GM19099 (cell line): Measurements from ENCODE around the gene RNASEH2A.

ENCODE experiments used
- POLR2A ChIP-seq: IDR thresholded peaks from 3 replicates; pipeline ENCODE4 v1.6.1; 2011; ENCODE audit warnings: low read depth; ENCODE audit not compliant: insufficient read length; ENCODE audit errors: extremely low read depth

Gene RNASEH2A

DNA sequence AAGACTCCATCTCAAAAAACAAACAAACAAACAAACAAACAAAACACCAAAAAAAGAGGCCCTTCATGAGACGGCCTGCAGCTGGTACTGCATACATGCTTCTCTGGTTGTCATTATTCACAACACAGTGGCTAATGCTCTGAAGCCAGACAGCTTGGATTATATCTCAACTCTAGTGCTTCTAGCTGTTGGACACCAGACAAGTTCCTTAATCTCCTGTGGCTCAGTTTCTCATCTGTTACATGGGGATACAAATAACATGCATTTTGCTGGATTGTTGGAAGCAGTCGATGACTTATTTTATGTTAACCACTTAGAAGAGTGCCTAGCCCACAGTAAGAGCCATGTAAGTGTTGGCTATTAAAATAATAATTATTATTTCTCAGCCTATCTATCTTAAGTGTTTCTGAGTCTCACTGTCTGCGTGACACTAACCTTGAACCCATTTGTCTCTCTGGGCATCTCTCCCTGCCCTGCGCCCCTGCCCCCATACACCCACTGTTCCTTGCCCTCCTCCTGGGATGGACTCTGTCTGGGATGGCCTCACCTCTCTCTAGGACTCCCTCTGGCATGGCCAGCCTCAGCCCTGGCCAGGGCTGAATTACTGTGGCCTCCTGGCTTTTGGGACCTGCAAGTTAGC, 18.2 kb upstream of the RNASEH2A start:
- TF ChIP-seq POLR2A, result no peak

GRCh38 chr19:12788682-12789097, 17.7 kb upstream of the RNASEH2A start:
- TF ChIP-seq POLR2A, result no peak

DNA sequence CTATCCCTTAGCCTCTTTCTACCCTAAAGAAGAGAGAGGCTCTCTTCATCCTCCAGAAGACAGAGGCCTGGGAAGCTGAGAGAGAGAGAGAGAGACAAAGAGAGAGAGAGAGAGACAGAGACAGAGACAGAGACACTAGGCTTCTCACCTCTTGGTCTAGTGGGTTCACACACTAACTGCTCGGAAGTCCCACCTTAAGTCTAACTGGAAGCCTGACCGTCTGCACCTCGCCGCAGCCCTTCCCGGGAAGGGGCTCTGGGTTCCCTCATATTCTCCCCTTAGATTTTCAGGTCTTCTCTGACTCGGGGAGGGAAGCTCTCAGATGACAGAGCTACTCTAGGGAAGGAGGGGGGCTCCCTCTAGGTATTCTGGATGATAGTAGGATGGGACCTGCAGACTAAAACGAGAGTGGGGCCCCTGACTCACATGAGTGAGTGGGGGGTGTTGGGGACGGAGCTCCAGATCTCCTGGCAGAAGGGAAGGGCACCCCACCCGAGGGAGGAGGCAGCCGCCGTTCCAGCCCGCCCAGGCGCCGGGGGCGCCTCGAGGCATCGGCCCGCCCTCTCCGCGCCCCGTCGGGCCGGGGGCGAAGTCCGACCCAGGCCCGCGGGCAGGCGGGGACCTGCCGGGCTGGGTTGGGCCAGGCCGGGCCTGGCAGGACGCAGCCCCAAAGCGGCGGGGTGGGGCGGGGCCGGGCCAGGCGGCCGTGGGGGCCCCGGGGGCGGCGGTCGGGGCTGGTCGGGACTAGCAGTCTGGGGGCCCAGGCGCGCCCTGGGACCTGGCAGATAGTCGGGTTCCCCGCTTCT, 17.1 kb upstream of the RNASEH2A start:
- peak; percentile 74 for TF ChIP-seq POLR2A

DNA sequence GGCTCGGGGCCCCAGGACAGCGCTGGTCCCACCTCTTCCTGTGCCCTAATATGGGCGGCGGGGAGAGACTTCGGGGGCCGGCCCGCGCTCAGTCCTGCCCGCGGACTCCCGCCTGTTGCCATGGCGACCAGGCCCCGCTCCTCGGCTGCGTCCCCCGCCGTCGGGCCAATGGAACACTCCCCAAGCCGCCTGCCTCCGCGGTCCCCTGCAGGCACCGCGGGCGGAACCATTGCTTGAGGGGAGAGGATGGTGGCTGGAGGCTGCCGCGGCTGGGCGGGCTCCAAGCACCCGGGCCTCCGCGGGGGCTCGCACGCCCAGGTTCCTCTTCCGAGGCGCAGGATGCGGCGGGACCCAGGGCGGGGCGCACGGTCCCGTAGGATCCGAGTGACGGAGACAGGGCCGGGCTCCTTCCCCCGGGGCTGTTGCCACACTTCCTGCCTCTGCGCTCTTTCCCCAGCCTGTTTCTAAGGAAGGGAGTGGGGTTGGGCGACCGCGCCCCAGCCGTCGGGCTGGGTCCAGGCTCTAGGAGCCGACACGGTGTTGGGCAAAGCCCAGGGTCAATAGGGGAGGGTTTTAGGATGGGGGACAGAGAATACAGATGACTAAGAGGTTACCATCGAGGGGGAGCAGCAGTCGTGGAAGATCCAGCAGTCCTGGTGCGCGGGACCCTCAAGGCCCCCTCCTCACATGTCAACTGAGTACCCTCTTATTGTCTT, 16.3 kb upstream of the RNASEH2A start:
- TF ChIP-seq POLR2A, result no peak

DNA sequence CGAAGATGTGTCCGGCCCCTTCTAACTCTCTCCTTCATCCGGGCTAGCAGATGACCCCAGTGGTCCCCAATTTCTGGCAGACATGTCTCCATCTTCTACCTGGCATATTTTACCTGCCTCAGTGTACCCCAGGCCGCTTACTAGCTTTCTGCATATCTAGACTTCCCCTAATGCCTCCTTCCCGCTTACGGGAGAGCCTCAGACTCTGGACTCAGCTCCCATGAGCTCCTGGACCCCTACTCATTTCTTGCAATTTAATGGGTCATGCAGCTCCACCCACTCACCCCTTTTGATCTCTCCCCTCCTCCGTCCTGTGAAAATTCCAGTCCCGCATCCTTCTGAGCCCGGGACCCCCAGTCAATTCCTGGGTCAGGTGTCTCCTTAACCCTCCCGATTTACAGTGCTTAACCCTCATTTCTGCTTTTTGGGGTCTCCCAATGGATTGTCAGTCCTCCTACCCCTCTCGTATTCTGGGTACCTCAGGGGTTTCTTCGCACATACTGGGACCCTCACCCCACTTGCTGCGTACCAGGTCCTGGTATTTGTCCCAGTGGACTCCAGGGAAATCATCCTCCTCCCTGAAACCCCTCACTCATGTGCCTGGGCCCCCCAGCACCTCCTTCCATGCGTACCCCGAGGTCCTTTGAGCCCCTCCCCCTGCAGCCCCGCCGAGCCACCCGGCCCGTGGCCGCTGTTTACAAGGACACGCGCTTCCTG, 15.6 kb upstream of the RNASEH2A start:
- TF ChIP-seq POLR2A, result no peak

GRCh38 chr19:12791345-12792050, 14.9 kb upstream of the RNASEH2A start, which contains the start of gene JUNB:
Gene JUNB, plus strand, starts transcription at chr19:12791486. Its CDS starts 286 bp downstream, at chr19:12791772.
- peak; percentile 100 for TF ChIP-seq POLR2A

GRCh38 chr19:12792051-12792852, 14.1 kb upstream of the RNASEH2A start:
- TF ChIP-seq POLR2A, result peak; percentile 72

DNA sequence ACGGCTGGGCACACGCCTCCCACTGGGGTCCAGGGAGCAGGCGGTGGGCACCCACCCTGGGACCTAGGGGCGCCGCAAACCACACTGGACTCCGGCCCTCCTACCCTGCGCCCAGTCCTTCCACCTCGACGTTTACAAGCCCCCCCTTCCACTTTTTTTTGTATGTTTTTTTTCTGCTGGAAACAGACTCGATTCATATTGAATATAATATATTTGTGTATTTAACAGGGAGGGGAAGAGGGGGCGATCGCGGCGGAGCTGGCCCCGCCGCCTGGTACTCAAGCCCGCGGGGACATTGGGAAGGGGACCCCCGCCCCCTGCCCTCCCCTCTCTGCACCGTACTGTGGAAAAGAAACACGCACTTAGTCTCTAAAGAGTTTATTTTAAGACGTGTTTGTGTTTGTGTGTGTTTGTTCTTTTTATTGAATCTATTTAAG, 13.5 kb upstream of the RNASEH2A start:
- no peak for TF ChIP-seq POLR2A

GRCh38 chr19:12793290-12794195, 12.8 kb upstream of the RNASEH2A start:
- peak; percentile 70 for TF ChIP-seq POLR2A

GRCh38 chr19:12794196-12794941, 12.0 kb upstream of the RNASEH2A start:
- no peak for TF ChIP-seq POLR2A

DNA sequence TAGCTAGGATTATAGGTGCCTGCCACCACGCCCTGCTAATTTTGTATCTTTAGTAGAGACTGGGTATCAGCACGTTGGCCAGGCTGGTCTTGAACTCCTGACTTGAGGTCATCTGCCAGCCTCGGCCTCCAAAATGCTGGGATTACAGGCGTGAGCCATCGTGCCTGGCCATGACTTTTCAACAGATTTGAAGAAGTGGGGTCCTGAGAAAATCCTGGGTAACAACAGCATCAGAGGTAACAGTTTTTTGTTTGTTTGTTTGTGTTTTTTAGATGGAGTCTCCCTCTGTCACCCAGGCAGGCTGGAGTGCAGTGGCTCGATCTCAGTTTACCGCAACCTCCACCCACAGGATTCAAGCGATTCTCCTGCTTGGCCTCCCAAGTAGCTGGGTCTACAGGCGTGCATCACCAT, 11.4 kb upstream of the RNASEH2A start:
- TF ChIP-seq POLR2A, result no peak
